Nephron progenitor cell (in vitro differentiated cells): Measurements from ENCODE around the gene ACP3.
A peak's percentile ranks its signal among the peaks of the same experiment; 100 is the strongest.

ENCODE experiments used
- DNase-seq: peaks from one replicate; pipeline ENCODE4 v3.0.0; 2021
- H3K27ac Mint-ChIP-seq: 2 replicates; pipeline ENCODE4 v1.8.0; 2021; ENCODE audit warnings: mild to moderate bottlenecking, moderate library complexity, mixed read lengths
- H3K27me3 Mint-ChIP-seq: 2 replicates; pipeline ENCODE4 v1.8.0; 2021; ENCODE audit warnings: mild to moderate bottlenecking, low read depth, mixed read lengths; ENCODE audit not compliant: poor library complexity
- H3K36me3 Mint-ChIP-seq: 2 replicates; pipeline ENCODE4 v1.8.0; 2021; ENCODE audit warnings: low read depth, mixed read lengths
- H3K4me1 Mint-ChIP-seq: 2 replicates; pipeline ENCODE4 v1.8.0; 2021; ENCODE audit warnings: mixed read lengths
- H3K4me3 Mint-ChIP-seq: 2 replicates; pipeline ENCODE4 v1.8.0; 2021; ENCODE audit warnings: mild to moderate bottlenecking, moderate library complexity, mixed read lengths
- H3K9me3 Mint-ChIP-seq: 2 replicates; pipeline ENCODE4 v1.8.0; 2021; ENCODE audit warnings: mild to moderate bottlenecking, moderate library complexity, mixed read lengths
- TF ChIP-seq, protein P1 (sequence below): fragments of 200-600 bp; sonication (generic); IDR thresholded peaks from 2 replicates; pipeline ENCODE4 v1.5.0; 2021; ENCODE audit warnings: antibody characterized with exemption

ACP3 gene, protein sequence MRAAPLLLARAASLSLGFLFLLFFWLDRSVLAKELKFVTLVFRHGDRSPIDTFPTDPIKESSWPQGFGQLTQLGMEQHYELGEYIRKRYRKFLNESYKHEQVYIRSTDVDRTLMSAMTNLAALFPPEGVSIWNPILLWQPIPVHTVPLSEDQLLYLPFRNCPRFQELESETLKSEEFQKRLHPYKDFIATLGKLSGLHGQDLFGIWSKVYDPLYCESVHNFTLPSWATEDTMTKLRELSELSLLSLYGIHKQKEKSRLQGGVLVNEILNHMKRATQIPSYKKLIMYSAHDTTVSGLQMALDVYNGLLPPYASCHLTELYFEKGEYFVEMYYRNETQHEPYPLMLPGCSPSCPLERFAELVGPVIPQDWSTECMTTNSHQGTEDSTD

DNA sequence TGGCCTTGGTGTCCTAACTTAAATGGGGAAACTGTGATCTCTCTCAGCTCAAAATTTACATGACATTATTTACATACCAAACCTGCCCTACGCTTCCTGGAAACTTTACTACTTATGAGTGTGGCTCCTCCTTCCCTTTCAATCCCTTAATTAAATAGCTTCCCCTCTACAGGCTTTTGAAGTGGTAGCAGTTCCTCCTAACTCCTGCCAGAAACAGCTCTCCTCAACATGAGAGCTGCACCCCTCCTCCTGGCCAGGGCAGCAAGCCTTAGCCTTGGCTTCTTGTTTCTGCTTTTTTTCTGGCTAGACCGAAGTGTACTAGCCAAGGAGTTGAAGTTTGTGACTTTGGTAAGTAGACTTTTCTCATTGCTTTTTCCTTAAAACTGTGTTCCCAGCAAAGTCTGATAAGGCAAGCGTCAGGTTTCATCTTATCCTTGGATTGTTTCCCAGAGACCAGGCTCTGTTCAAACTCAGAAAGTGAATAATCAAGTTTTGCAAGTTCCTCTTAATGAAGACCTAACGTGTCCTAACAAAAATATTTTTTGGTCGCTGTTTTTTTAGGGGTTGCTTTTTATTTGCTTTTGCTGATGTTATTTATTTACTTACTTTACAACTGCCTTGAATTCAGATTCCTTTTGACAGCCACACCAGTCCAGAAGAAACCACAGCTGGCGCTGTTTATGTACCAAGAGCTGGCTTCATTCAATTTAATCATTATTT lies at the start of gene ACP3:
ACP3 (plus strand) TSS at position 179 of the 720 bp plus-strand sequence; CDS start at position 229, 50 bp downstream.
- H3K9me3 Mint-ChIP-seq, result peaks cover 20% of the 10 kb centered on the region
- H3K27ac Mint-ChIP-seq, result peak within 1 kb of the TSS; percentile 94
- H3K27me3 Mint-ChIP-seq, result peaks cover 3% of the 10 kb centered on the region
- H3K4me1 Mint-ChIP-seq, result peaks cover 14% of the 10 kb centered on the region
- no peak for DNase-seq
- no peaks in the 10 kb centered on the region for H3K36me3 Mint-ChIP-seq
- H3K4me3 Mint-ChIP-seq, result no peak within 1 kb of the TSS
- TF ChIP-seq, protein P1, sequence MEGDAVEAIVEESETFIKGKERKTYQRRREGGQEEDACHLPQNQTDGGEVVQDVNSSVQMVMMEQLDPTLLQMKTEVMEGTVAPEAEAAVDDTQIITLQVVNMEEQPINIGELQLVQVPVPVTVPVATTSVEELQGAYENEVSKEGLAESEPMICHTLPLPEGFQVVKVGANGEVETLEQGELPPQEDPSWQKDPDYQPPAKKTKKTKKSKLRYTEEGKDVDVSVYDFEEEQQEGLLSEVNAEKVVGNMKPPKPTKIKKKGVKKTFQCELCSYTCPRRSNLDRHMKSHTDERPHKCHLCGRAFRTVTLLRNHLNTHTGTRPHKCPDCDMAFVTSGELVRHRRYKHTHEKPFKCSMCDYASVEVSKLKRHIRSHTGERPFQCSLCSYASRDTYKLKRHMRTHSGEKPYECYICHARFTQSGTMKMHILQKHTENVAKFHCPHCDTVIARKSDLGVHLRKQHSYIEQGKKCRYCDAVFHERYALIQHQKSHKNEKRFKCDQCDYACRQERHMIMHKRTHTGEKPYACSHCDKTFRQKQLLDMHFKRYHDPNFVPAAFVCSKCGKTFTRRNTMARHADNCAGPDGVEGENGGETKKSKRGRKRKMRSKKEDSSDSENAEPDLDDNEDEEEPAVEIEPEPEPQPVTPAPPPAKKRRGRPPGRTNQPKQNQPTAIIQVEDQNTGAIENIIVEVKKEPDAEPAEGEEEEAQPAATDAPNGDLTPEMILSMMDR, result no peak

DNA sequence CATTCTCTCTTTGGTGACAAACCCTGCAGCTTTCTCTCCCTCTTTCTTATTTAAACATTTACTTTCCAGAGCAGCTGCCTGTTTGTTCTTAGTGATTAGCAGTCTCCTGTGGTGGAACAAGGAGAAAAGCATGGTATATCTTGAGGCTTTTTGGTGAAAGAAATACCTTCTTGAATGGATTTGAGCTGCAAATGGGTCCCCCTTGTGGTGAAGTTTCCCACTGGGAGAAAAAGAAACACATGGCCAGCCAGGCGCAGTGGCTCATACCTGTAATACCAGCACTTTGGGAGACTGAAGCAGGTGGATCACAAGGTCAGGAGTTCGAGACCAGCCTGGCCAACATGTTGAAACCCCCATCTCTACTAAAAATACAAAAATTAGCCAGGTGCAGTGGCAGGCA lies 48.3 kb upstream of the ACP3 start:
- Mint-ChIP-seq H3K9me3 (peaks cover 16% of the 10 kb centered on the region), H3K36me3 (no peaks in the 10 kb centered on the region), H3K27me3 (peaks cover 4% of the 10 kb centered on the region), H3K4me1 (peaks cover 14% of the 10 kb centered on the region), H3K4me3 (no peak overlapping the region), H3K27ac (no peak overlapping the region)
- TF ChIP-seq, protein P1, result no peak
- no peak for DNase-seq

DNA sequence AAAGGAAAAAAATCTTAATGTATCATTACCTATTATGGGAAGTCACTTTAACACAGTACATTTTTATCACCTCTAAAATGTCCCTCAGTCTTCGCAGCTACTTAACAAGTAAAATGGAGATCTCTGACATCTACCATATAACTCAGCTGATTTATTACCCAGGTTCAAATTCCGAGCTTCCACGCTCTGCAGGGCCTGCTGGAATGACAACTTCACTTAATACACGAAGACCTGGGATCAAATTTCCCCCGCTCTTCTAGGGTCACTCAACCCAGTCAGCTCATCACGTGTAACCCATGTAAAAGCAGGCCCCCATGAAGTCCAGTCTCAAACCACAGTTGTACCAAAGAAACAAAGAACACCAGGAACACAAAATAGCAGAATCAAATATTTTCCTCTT lies 44.2 kb upstream of the ACP3 start:
- DNase-seq, result peak; percentile 21
- Mint-ChIP-seq H3K36me3 (no peaks in the 10 kb centered on the region), H3K27ac (no peak overlapping the region), H3K27me3 (peaks cover 4% of the 10 kb centered on the region), H3K4me3 (no peak overlapping the region), H3K9me3 (peaks cover 25% of the 10 kb centered on the region), H3K4me1 (peaks cover 14% of the 10 kb centered on the region)
- TF ChIP-seq, protein P1, result no peak

DNA sequence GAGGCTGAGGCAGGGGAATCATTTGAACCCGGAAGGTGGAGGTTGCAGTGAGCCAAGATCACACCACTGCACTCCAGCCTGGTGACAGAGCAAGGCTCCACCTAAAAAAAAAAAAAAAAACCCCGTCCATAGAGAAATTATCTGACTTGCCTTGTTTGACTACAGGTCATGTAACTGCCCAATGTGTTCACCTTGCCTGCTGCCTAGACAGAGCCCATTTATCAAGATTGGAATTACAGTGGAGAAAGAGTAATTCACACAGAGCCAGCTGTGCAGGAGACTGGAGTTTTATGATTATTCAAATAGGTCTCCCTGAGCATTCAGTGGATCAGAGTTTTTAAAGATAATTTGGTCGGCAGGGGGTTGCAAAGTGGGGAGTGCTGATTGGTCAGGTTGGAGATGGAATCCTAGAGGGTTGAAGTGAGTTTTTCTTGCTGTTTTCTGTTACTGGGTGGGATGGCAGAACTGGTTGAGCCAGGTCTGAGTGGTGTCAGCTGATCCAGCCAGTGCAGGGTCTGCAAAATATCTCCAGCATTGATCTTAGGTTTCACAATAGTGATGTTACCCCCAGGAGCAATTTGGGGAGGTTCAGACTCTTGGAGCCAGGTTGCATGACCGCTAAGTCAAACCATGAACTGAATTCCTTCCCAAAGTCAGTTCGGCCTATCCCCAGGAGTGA lies 40.8 kb upstream of the ACP3 start:
- Mint-ChIP-seq H3K4me1 (peaks cover 14% of the 10 kb centered on the region), H3K9me3 (peaks cover 20% of the 10 kb centered on the region), H3K4me3 (no peak overlapping the region), H3K27ac (no peak overlapping the region), H3K27me3 (no peaks in the 10 kb centered on the region), H3K36me3 (no peaks in the 10 kb centered on the region)
- TF ChIP-seq, protein P1, result no peak
- DNase-seq, result no peak

DNA sequence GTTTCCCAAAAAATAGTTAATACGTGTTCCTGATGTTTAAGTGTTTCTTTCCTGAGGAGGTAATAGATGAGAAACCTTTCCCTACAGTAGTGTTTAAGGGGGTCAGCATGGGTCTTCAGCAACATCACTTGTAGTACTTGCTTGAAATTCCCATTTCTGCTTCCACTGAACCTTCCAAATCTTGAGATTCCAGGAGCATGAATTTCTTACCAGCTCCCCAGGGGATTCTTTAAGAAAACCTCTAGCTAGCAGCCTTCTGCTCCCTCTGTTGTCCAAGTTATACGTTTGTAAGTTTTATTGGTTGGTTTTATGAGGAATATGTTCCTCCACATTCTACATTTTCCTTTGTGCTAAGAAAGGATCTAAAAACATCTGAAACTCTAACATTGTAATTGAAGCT lies 38.2 kb upstream of the ACP3 start:
- Mint-ChIP-seq H3K9me3 (peaks cover 16% of the 10 kb centered on the region), H3K27me3 (no peaks in the 10 kb centered on the region), H3K4me3 (no peak overlapping the region), H3K4me1 (peaks cover 10% of the 10 kb centered on the region), H3K27ac (no peak overlapping the region), H3K36me3 (no peaks in the 10 kb centered on the region)
- TF ChIP-seq, protein P1, result no peak
- no peak for DNase-seq
